IMR-90 (cell line): ENCODE measurements around the gene CDV3. TPM values are rescaled to one million over a fixed set of nuclear protein-coding genes. Genes with fewer than 3 reads are reported as not detected.

Experiments
- ATAC-seq: fragments of 200-7000 bp; cut with Tn5 transposase; 2 replicates; pipeline ENCODE4 v1.9.1; 2020; ENCODE audit warnings: low read depth, mild to moderate bottlenecking, moderate library complexity
- BruUV-seq: library from RNA; stranded (reverse); fragments of 400-500 nt; replicated peaks from 2 replicates; lab custom pipeline; 2021; lab: Mats Ljungman, UMichigan
- CTCF ChIA-PET: fragments of 300-600 bp; formaldehyde crosslinking; extraction: SDS; loops from one replicate; lab custom pipeline; 2021; ENCODE audit warnings: antibody characterized with exemption; lab: Yijun Ruan, JAX
- POLR2A ChIA-PET: fragments of 300-600 bp; sonication (Branson Sonifier 250); formaldehyde crosslinking; loops from one replicate; lab custom pipeline; 2022; ENCODE audit warnings: antibody characterized with exemption; ENCODE audit not compliant: unreplicated experiment; lab: Charles Lee
- DNase-seq: peaks from one replicate; pipeline ENCODE4 v3.0.0; 2013
- H2AFZ ChIP-seq: replicated peaks from 2 replicates; pipeline ENCODE3; 2013; ENCODE audit warnings: low read length, mild to moderate bottlenecking; ENCODE audit not compliant: poor library complexity
- H2AK5ac ChIP-seq: 2 replicates; pipeline ENCODE4 v1.6.1; 2013; ENCODE audit warnings: low read depth, low read length, inconsistent platforms
- H2AK9ac ChIP-seq: replicated peaks from 2 replicates; pipeline ENCODE3; 2013; ENCODE audit warnings: mild to moderate bottlenecking, low read depth, low read length, moderate library complexity; ENCODE audit not compliant: poor library complexity
- H2BK120ac ChIP-seq: 2 replicates; pipeline ENCODE4 v1.6.1; 2013; ENCODE audit warnings: low read depth, low read length, inconsistent platforms
- H2BK15ac ChIP-seq: 3 replicates; pipeline ENCODE4 v1.6.1; 2013; ENCODE audit warnings: low read depth, low read length, inconsistent platforms
- H2BK20ac ChIP-seq: 2 replicates; pipeline ENCODE4 v1.6.1; 2013; ENCODE audit warnings: low read depth, mild to moderate bottlenecking, inconsistent platforms, low read length, moderate library complexity
- H2BK5ac ChIP-seq: 2 replicates; pipeline ENCODE4 v1.6.1; 2013; ENCODE audit warnings: mild to moderate bottlenecking, low read depth, low read length, inconsistent platforms; ENCODE audit not compliant: poor library complexity, severe bottlenecking
- H3K14ac ChIP-seq: replicated peaks from 2 replicates; pipeline ENCODE4 v1.6.1; 2013; ENCODE audit warnings: low read depth, low read length, inconsistent platforms
- H3K18ac ChIP-seq: 2 replicates; pipeline ENCODE4 v1.6.1; 2013; ENCODE audit warnings: low read depth, low read length, control low read depth
- H3K23ac ChIP-seq: 2 replicates; pipeline ENCODE4 v1.6.1; 2013; ENCODE audit warnings: low read depth, low read length, inconsistent platforms
- H3K27ac ChIP-seq: 2 replicates; pipeline ENCODE4 v1.5.1; 2013; ENCODE audit warnings: mild to moderate bottlenecking, control low read depth, low read length; ENCODE audit not compliant: insufficient read depth
- H3K27me3 ChIP-seq: 2 replicates; pipeline ENCODE4 v1.6.1; 2013; ENCODE audit warnings: low read length; ENCODE audit not compliant: control insufficient read depth, insufficient read depth
- H3K36me3 ChIP-seq: 2 replicates; pipeline ENCODE4 v1.6.1; 2013; ENCODE audit warnings: low read length, mixed read lengths; ENCODE audit not compliant: control insufficient read depth, insufficient read depth
- H3K4ac ChIP-seq: 2 replicates; pipeline ENCODE4 v1.6.1; 2013; ENCODE audit warnings: low read depth, low read length, inconsistent platforms
- H3K4me1 ChIP-seq: 2 replicates; pipeline ENCODE4 v1.6.1; 2013; ENCODE audit warnings: low read length, mixed read lengths; ENCODE audit not compliant: control insufficient read depth, insufficient read depth
- H3K4me2 ChIP-seq: 2 replicates; pipeline ENCODE4 v1.6.1; 2013; ENCODE audit warnings: low read depth, mild to moderate bottlenecking, control low read depth, low read length, moderate library complexity
- H3K4me3 ChIP-seq: 2 replicates; pipeline ENCODE4 v1.5.1; 2013; ENCODE audit warnings: low read depth, mild to moderate bottlenecking, control low read depth, low read length, moderate library complexity; ENCODE audit not compliant: insufficient read depth
- H3K56ac ChIP-seq: 2 replicates; pipeline ENCODE4 v1.6.1; 2013; ENCODE audit warnings: low read length, inconsistent platforms; ENCODE audit not compliant: insufficient read depth; ENCODE audit errors: extremely low read depth
- H3K79me1 ChIP-seq, 2 experiments: 2 replicates each; pipeline ENCODE4 v1.6.1; 2013; ENCODE audit warnings: low read length in 2 of 2, inconsistent platforms in 1 of 2, low read depth in 1 of 2
- H3K9ac ChIP-seq: 2 replicates; pipeline ENCODE4 v1.6.1; 2013; ENCODE audit warnings: low read depth, low read length, control low read depth
- H3K9me1 ChIP-seq: 2 replicates; pipeline ENCODE4 v1.6.1; 2013; ENCODE audit warnings: low read length, inconsistent platforms; ENCODE audit not compliant: insufficient read depth
- H3K9me3 ChIP-seq: 2 replicates; pipeline ENCODE4 v1.6.1; 2013; ENCODE audit warnings: low read length; ENCODE audit not compliant: control insufficient read depth, insufficient read depth
- H4K20me1 ChIP-seq: 2 replicates; pipeline ENCODE4 v1.6.1; 2013; ENCODE audit warnings: low read length, inconsistent platforms; ENCODE audit not compliant: insufficient read depth
- H4K5ac ChIP-seq: 2 replicates; pipeline ENCODE4 v1.6.1; 2013; ENCODE audit warnings: mild to moderate bottlenecking, low read depth, low read length, control low read depth
- H4K8ac ChIP-seq, 2 experiments: 2 replicates each; pipeline ENCODE4 v1.6.1; 2013; ENCODE audit warnings: low read depth in 2 of 2, low read length in 2 of 2, control low read depth in 1 of 2, inconsistent platforms in 1 of 2
- H4K91ac ChIP-seq: 2 replicates; pipeline ENCODE4 v1.6.1; 2013; ENCODE audit warnings: low read depth, low read length, inconsistent platforms; ENCODE audit not compliant: insufficient read depth
- CTCF ChIP-seq: conservative IDR thresholded peaks from 2 replicates; pipeline ENCODE4 v1.5.1; 2012; ENCODE audit warnings: mild to moderate bottlenecking, low read depth, low read length, improper control_type of control experiment
- POLR2A ChIP-seq: IDR thresholded peaks from 2 replicates; pipeline ENCODE4 v1.6.1; 2012; ENCODE audit warnings: mild to moderate bottlenecking, low read depth, low read length
- RAD21 ChIP-seq: IDR thresholded peaks from 2 replicates; pipeline ENCODE4 v1.6.1; 2012; ENCODE audit warnings: low read length, improper control_type of control experiment
- RFX5 ChIP-seq: IDR thresholded peaks from 2 replicates; pipeline ENCODE4 v1.8.0; 2012; ENCODE audit warnings: low read depth, mild to moderate bottlenecking, low read length, moderate library complexity
- SMC3 ChIP-seq: fragments of 150-350 bp; IDR thresholded peaks from 2 replicates; pipeline ENCODE4 v1.6.1; 2016; ENCODE audit warnings: low read depth, mild to moderate bottlenecking, antibody characterized with exemption, low read length, moderate library complexity
- WGBS, 2 experiments: methylation state at CpG; one replicate each; pipeline versions ENCODE4 v1.1.5 to v1.1.7; 2013; ENCODE audit warnings: missing lambda C conversion rate in 2 of 2; ENCODE audit not compliant: insufficient read length in 1 of 2; ENCODE audit errors: extremely low coverage in 2 of 2; 5-methylcytosine and 5-hydroxymethylcytosine counted together
- dilution Hi-C: fragments of 300-500 bp; cut with HindIII; formaldehyde crosslinking; loops from one replicate; pipeline ENCODE4 v1.14.3; 2018; ENCODE audit warnings: low sequenced_read_pairs; ENCODE audit not compliant: unreplicated experiment
- in situ Hi-C: fragments of 300-500 bp; cut with MboI; formaldehyde crosslinking; loops from 3 replicates; pipeline ENCODE4 v1.14.3; 2019; ENCODE audit warnings: low sequenced_read_pairs, inconsistent platforms, mixed read lengths
- intact Hi-C: fragments of 100-400 bp; cut with micrococcal nuclease; formaldehyde crosslinking; loops from 2 replicates; pipeline ENCODE4 v1.10.0; 2022
- polyA plus RNA-seq, 3 experiments: library from polyadenylated mRNA; depleted of rRNA; stranded (reverse); fragments of >200 nt; gene quantifications; 2 replicates each; pipeline ENCODE4 v1.2.3, GENCODE V29; 2012; ENCODE audit warnings: low replicate concordance in 1 of 3
- total RNA-seq: library from RNA; depleted of rRNA; stranded (reverse); fragments of >200 nt; gene quantifications from 2 replicates; pipeline ENCODE4 v1.2.3, GENCODE V29; 2012

CDV3 gene
- total and polyA plus RNA-seq, 2 of the 4 experiments (the other 2 are of a cell fraction): 93.6 to 120 TPM

GRCh38 chr3:133598405-133598804 is 24.9 kb downstream of the CDV3 start:
- H2AFZ ChIP-seq: no peak overlapping the region
- H2BK15ac ChIP-seq: no peak overlapping the region
- intact Hi-C loops (no loop called here), dilution Hi-C loops (no loop called here), in situ Hi-C loops (no loop called here)
- H4K8ac ChIP-seq: no peak overlapping the region
- H3K23ac ChIP-seq: no peak overlapping the region
- DNase-seq (no peak), ATAC-seq (no peak)
- no peak overlapping the region for H2BK120ac ChIP-seq
- no peaks in the 10 kb centered on the region; the same call in 1 of the 2 replicates for H3K4me1 ChIP-seq
- ChIA-PET CTCF (interaction anchor here (0.8 kb wide), 1 partner anchor 124 kb away, joined by 3 read pairs; no protein-coding TSS in a partner anchor), POLR2A (no interaction called here)
- no peak overlapping the region for H3K4me3 ChIP-seq
- no peaks in the 10 kb centered on the region for H3K27me3 ChIP-seq
- BruUV-seq: no TSS peak
- no peaks in the 10 kb centered on the region for H3K9me3 ChIP-seq
- H4K5ac ChIP-seq: no peak overlapping the region
- H3K79me1 ChIP-seq: no peaks in the 10 kb centered on the region; a peak in 1 of 4 replicates
- no peak overlapping the region for H3K9ac ChIP-seq
- no peak overlapping the region for H3K56ac ChIP-seq
- no peak overlapping the region for H2BK20ac ChIP-seq
- no peaks in the 10 kb centered on the region for H3K9me1 ChIP-seq
- no peak for TF ChIP-seq POLR2A
- no peak for TF ChIP-seq SMC3
- no peak for TF ChIP-seq RAD21
- no peak for TF ChIP-seq RFX5
- no peak for TF ChIP-seq CTCF
- H3K4me2 ChIP-seq: no peak overlapping the region
- WGBS, 2 experiments: no CpG with 5 or more reads among the region's 3 CpGs
- no peak overlapping the region for H2AK9ac ChIP-seq
- no peak overlapping the region for H3K4ac ChIP-seq
- H4K91ac ChIP-seq: no peak overlapping the region
- H3K14ac ChIP-seq: no peak overlapping the region
- no peaks in the 10 kb centered on the region for H4K20me1 ChIP-seq
- no peak overlapping the region for H2BK5ac ChIP-seq
- no peak overlapping the region for H2AK5ac ChIP-seq
- H3K27ac ChIP-seq: no peak overlapping the region
- no peak overlapping the region for H3K18ac ChIP-seq
- H3K36me3 ChIP-seq: 0 out of 2 replicates have a peak, but pooled peaks cover 1% of the 10 kb centered on the region
